T-helper 1 cell treated with Interleukin-12 subunit alpha and Interleukin-12 subunit beta and Interleukin-4 antibody, amounts not matched to agents 30 μg/mL and 1 μg/mL, for 36 hours (primary cell): ENCODE measurements around the gene ZC3H12D.

Source experiments
- H3K27ac Mint-ChIP-seq: one replicate; pipeline ENCODE4 v1.8.0; 2021; ENCODE audit warnings: mild to moderate bottlenecking, mixed read lengths
- H3K27me3 Mint-ChIP-seq: one replicate; pipeline ENCODE4 v1.8.0; 2021; ENCODE audit warnings: low read depth, mixed read lengths
- H3K36me3 Mint-ChIP-seq: one replicate; pipeline ENCODE4 v1.8.0; 2021; ENCODE audit warnings: low read depth, mixed read lengths
- H3K4me1 Mint-ChIP-seq: one replicate; pipeline ENCODE4 v1.8.0; 2021; ENCODE audit warnings: low read depth, mixed read lengths
- H3K4me3 Mint-ChIP-seq: one replicate; pipeline ENCODE4 v1.8.0; 2021; ENCODE audit warnings: mild to moderate bottlenecking, moderate library complexity, mixed read lengths
- H3K9me3 Mint-ChIP-seq: one replicate; pipeline ENCODE4 v1.8.0; 2021; ENCODE audit warnings: mixed read lengths

The ZC3H12D gene

GRCh38 chr6:149458806-149459205 is 26.0 kb downstream of the ZC3H12D start:
- H3K27ac Mint-ChIP-seq, result peak overlapping the region; percentile 16
- no peak overlapping the region for H3K4me3 Mint-ChIP-seq
- H3K36me3 Mint-ChIP-seq, result peaks cover 40% of the 10 kb centered on the region
- no peaks in the 10 kb centered on the region for H3K9me3 Mint-ChIP-seq
- no peaks in the 10 kb centered on the region for H3K27me3 Mint-ChIP-seq
- peaks cover 8% of the 10 kb centered on the region for H3K4me1 Mint-ChIP-seq

- Mint-ChIP-seq H3K27me3 (no peaks in the 10 kb centered on the region), H3K36me3 (peaks cover 36% of the 10 kb centered on the region), H3K9me3 (no peaks in the 10 kb centered on the region), H3K27ac (no peak overlapping the region), H3K4me1 (peaks cover 5% of the 10 kb centered on the region), H3K4me3 (no peak overlapping the region)
Observed at GRCh38 chr6:149458196-149458595, 26.6 kb downstream of the ZC3H12D start.

GRCh38 chr6:149457316-149457884 is 27.4 kb downstream of the ZC3H12D start:
- no peak overlapping the region for H3K27ac Mint-ChIP-seq
- H3K4me3 Mint-ChIP-seq, result no peak overlapping the region
- H3K36me3 Mint-ChIP-seq, result peaks cover 37% of the 10 kb centered on the region
- no peaks in the 10 kb centered on the region for H3K27me3 Mint-ChIP-seq
- H3K9me3 Mint-ChIP-seq, result no peaks in the 10 kb centered on the region
- peaks cover 2% of the 10 kb centered on the region for H3K4me1 Mint-ChIP-seq

GRCh38 chr6:149456311-149457021 is 28.3 kb downstream of the ZC3H12D start:
- no peaks in the 10 kb centered on the region for H3K9me3 Mint-ChIP-seq
- H3K27ac Mint-ChIP-seq, result no peak overlapping the region
- H3K4me3 Mint-ChIP-seq, result no peak overlapping the region
- peaks cover 35% of the 10 kb centered on the region for H3K36me3 Mint-ChIP-seq
- no peaks in the 10 kb centered on the region for H3K27me3 Mint-ChIP-seq
- peaks cover 2% of the 10 kb centered on the region for H3K4me1 Mint-ChIP-seq

- Mint-ChIP-seq H3K27ac (no peak overlapping the region), H3K36me3 (peaks cover 32% of the 10 kb centered on the region), H3K9me3 (no peaks in the 10 kb centered on the region), H3K4me3 (no peak overlapping the region), H3K4me1 (peaks cover 2% of the 10 kb centered on the region), H3K27me3 (no peaks in the 10 kb centered on the region)
Observed at GRCh38 chr6:149455031-149455732, 29.6 kb downstream of the ZC3H12D start.

- H3K4me1 Mint-ChIP-seq, result peaks cover 2% of the 10 kb centered on the region
- H3K9me3 Mint-ChIP-seq, result no peaks in the 10 kb centered on the region
- H3K27me3 Mint-ChIP-seq, result no peaks in the 10 kb centered on the region
- peaks cover 37% of the 10 kb centered on the region for H3K36me3 Mint-ChIP-seq
- H3K27ac Mint-ChIP-seq, result no peak overlapping the region
- H3K4me3 Mint-ChIP-seq, result no peak overlapping the region
Observed at GRCh38 chr6:149454346-149454848, 30.4 kb downstream of the ZC3H12D start.

GRCh38 chr6:149453597-149454345 is 31.0 kb downstream of the ZC3H12D start:
- no peaks in the 10 kb centered on the region for H3K9me3 Mint-ChIP-seq
- H3K27me3 Mint-ChIP-seq, result no peaks in the 10 kb centered on the region
- H3K4me1 Mint-ChIP-seq, result peaks cover 1% of the 10 kb centered on the region
- H3K4me3 Mint-ChIP-seq, result no peak overlapping the region
- H3K36me3 Mint-ChIP-seq, result peaks cover 31% of the 10 kb centered on the region
- H3K27ac Mint-ChIP-seq, result no peak overlapping the region

- Mint-ChIP-seq H3K4me3 (no peak overlapping the region), H3K36me3 (peaks cover 23% of the 10 kb centered on the region)
Observed at GRCh38 chr6:149452037-149452939, 32.5 kb downstream of the ZC3H12D start.

GRCh38 chr6:149451376-149452036 is 33.3 kb downstream of the ZC3H12D start:
- H3K27ac Mint-ChIP-seq, result no peak overlapping the region
- H3K4me1 Mint-ChIP-seq, result peaks cover 2% of the 10 kb centered on the region
- H3K4me3 Mint-ChIP-seq, result no peak overlapping the region
- H3K9me3 Mint-ChIP-seq, result no peaks in the 10 kb centered on the region
- H3K27me3 Mint-ChIP-seq, result no peaks in the 10 kb centered on the region
- peaks cover 23% of the 10 kb centered on the region for H3K36me3 Mint-ChIP-seq

More at GRCh38 chr6:149452037-149452939, 32.5 kb downstream of the ZC3H12D start:
- no peaks in the 10 kb centered on the region for H3K9me3 Mint-ChIP-seq
- H3K27ac Mint-ChIP-seq, result peak overlapping the region; percentile 65
- no peaks in the 10 kb centered on the region for H3K27me3 Mint-ChIP-seq
- H3K4me1 Mint-ChIP-seq, result no peaks in the 10 kb centered on the region

GRCh38 chr6:149450679-149451375 is 34.0 kb downstream of the ZC3H12D start:
- no peak overlapping the region for H3K4me3 Mint-ChIP-seq
- H3K4me1 Mint-ChIP-seq, result peaks cover 2% of the 10 kb centered on the region
- H3K27me3 Mint-ChIP-seq, result no peaks in the 10 kb centered on the region
- no peak overlapping the region for H3K27ac Mint-ChIP-seq
- H3K36me3 Mint-ChIP-seq, result peaks cover 26% of the 10 kb centered on the region
- no peaks in the 10 kb centered on the region for H3K9me3 Mint-ChIP-seq

GRCh38 chr6:149449831-149450678 is 34.8 kb downstream of the ZC3H12D start:
- H3K9me3 Mint-ChIP-seq, result no peaks in the 10 kb centered on the region
- no peak overlapping the region for H3K27ac Mint-ChIP-seq
- H3K4me1 Mint-ChIP-seq, result peaks cover 2% of the 10 kb centered on the region
- H3K36me3 Mint-ChIP-seq, result peaks cover 24% of the 10 kb centered on the region
- peak overlapping the region; percentile 48 for H3K4me3 Mint-ChIP-seq
- H3K27me3 Mint-ChIP-seq, result no peaks in the 10 kb centered on the region

GRCh38 chr6:149448821-149449453 is 35.9 kb downstream of the ZC3H12D start:
- peaks cover 2% of the 10 kb centered on the region for H3K4me1 Mint-ChIP-seq
- H3K4me3 Mint-ChIP-seq, result no peak overlapping the region

More at GRCh38 chr6:149448821-149449453, 35.9 kb downstream of the ZC3H12D start:
- H3K9me3 Mint-ChIP-seq, result no peaks in the 10 kb centered on the region
- H3K27me3 Mint-ChIP-seq, result no peaks in the 10 kb centered on the region
- H3K27ac Mint-ChIP-seq, result no peak overlapping the region
- H3K36me3 Mint-ChIP-seq, result peaks cover 27% of the 10 kb centered on the region
